Neural cell (in vitro differentiated cells): ENCODE data around the gene BAG1. TPM values are rescaled to one million over a fixed set of nuclear protein-coding genes. Genes with fewer than 3 reads are reported as not detected.

ENCODE experiments used
- H2AFZ ChIP-seq: fragments of 200-600, 300-800 bp; sonication (generic), shearing (Covaris generic); 2 replicates; pipeline ENCODE4 v1.6.0; 2014; ENCODE audit warnings: low read depth, mild to moderate bottlenecking, antibody characterized with exemption, low read length, moderate library complexity
- H3F3A ChIP-seq: fragments of 200-600 bp; shearing (Covaris generic); 2 replicates; pipeline ENCODE4 v1.6.1; 2016; ENCODE audit warnings: mild to moderate bottlenecking, moderate library complexity, mixed read lengths, antibody characterized with exemption, low read length; ENCODE audit not compliant: insufficient read depth, poor library complexity, severe bottlenecking
- H3K27ac ChIP-seq: fragments of 200-600, 300-800 bp; sonication (generic), shearing (Covaris generic); 2 replicates; pipeline ENCODE4 v1.5.1; 2014; ENCODE audit warnings: mild to moderate bottlenecking, low read length, moderate library complexity
- H3K27me3 ChIP-seq: fragments of 300-800, 200-600 bp; sonication (generic), shearing (Covaris generic); 2 replicates; pipeline ENCODE4 v1.6.0; 2014; ENCODE audit warnings: mild to moderate bottlenecking, low read depth, low read length, moderate library complexity; ENCODE audit not compliant: insufficient read depth
- H3K36me3 ChIP-seq: fragments of 300-800, 200-600 bp; sonication (generic), shearing (Covaris generic); 2 replicates; pipeline ENCODE4 v1.5.1; 2014; ENCODE audit warnings: mild to moderate bottlenecking, antibody characterized with exemption, low read length, moderate library complexity; ENCODE audit not compliant: insufficient read depth
- H3K4me2 ChIP-seq: fragments of 300-800, 200-600 bp; sonication (generic), shearing (Covaris generic); 2 replicates; pipeline ENCODE4 v1.6.0; 2014; ENCODE audit warnings: mild to moderate bottlenecking, low read length
- H3K4me3 ChIP-seq: fragments of 300-800, 200-600 bp; sonication (generic), shearing (Covaris generic); 2 replicates; pipeline ENCODE4 v1.5.1; 2014; ENCODE audit warnings: mild to moderate bottlenecking, low read length, moderate library complexity
- H3K79me2 ChIP-seq: fragments of 200-600 bp; shearing (Covaris generic); replicated peaks from 2 replicates; pipeline ENCODE4 v1.6.0; 2014; ENCODE audit warnings: mild to moderate bottlenecking, low read length, moderate library complexity; ENCODE audit not compliant: insufficient read depth
- H3K9ac ChIP-seq: fragments of 300-800, 200-600 bp; sonication (generic), shearing (Covaris generic); 2 replicates; pipeline ENCODE4 v1.6.1; 2016; ENCODE audit warnings: mild to moderate bottlenecking, low read length, mixed read lengths
- H3K9me2 ChIP-seq: fragments of 200-600 bp; shearing (Covaris generic); 2 replicates; pipeline ENCODE4 v1.6.1; 2016; ENCODE audit warnings: mild to moderate bottlenecking, low read length, mixed read lengths; ENCODE audit not compliant: insufficient read depth
- H3K9me3 ChIP-seq: fragments of 200-600, 300-800 bp; sonication (generic), shearing (Covaris generic); 2 replicates; pipeline ENCODE4 v1.6.1; 2016; ENCODE audit warnings: mild to moderate bottlenecking, mixed run types, low read length, moderate library complexity, mixed read lengths
- H4K20me1 ChIP-seq: fragments of 200-600 bp; shearing (Covaris generic); 2 replicates; pipeline ENCODE4 v1.6.1; 2016; ENCODE audit warnings: mild to moderate bottlenecking, mixed run types; ENCODE audit not compliant: insufficient read depth
- CTCF ChIP-seq: fragments of 450-650 bp; IDR thresholded peaks from 2 replicates; pipeline ENCODE4 v1.5.1; 2014; ENCODE audit warnings: antibody characterized with exemption, mild to moderate bottlenecking, moderate library complexity; ENCODE audit not compliant: poor library complexity, severe bottlenecking
- EP300 ChIP-seq: fragments of 450-650 bp; conservative IDR thresholded peaks from 2 replicates; pipeline ENCODE4 v1.6.1; 2014; ENCODE audit warnings: antibody characterized with exemption, mild to moderate bottlenecking, moderate library complexity; ENCODE audit not compliant: poor library complexity, severe bottlenecking
- EZH2 ChIP-seq: fragments of 200-600, 300-800 bp; shearing (Covaris generic), sonication (generic); IDR thresholded peaks from 2 replicates; pipeline ENCODE4 v1.6.1; 2014; ENCODE audit warnings: antibody characterized with exemption, low read length, borderline replicate concordance, mild to moderate bottlenecking; ENCODE audit not compliant: insufficient read depth, poor library complexity, severe bottlenecking
- MXI1 ChIP-seq: fragments of 450-650 bp; conservative IDR thresholded peaks from 2 replicates; pipeline ENCODE4 v1.6.1; 2014; ENCODE audit warnings: antibody characterized with exemption, mild to moderate bottlenecking; ENCODE audit not compliant: poor library complexity, severe bottlenecking
- POLR2AphosphoS5 ChIP-seq: IDR thresholded peaks from 2 replicates; pipeline ENCODE4 v1.6.1; 2012
- RAD21 ChIP-seq: fragments of 450-650 bp; conservative IDR thresholded peaks from 2 replicates; pipeline ENCODE4 v1.6.1; 2014; ENCODE audit warnings: antibody characterized with exemption, mild to moderate bottlenecking, moderate library complexity
- SMC3 ChIP-seq: fragments of 450-650 bp; conservative IDR thresholded peaks from 2 replicates; pipeline ENCODE4 v1.6.1; 2014; ENCODE audit warnings: antibody characterized with exemption, mild to moderate bottlenecking, moderate library complexity; ENCODE audit not compliant: poor library complexity
- TAF1 ChIP-seq: IDR thresholded peaks from 2 replicates; pipeline ENCODE4 v1.6.1; 2012; ENCODE audit warnings: low read depth
- polyA plus RNA-seq: library from polyadenylated mRNA; depleted of rRNA; stranded (reverse); fragments of >200 nt; gene quantifications from 2 replicates; pipeline ENCODE4 v1.2.3, GENCODE V29; 2014
- TF ChIP-seq, protein P1 (sequence below): IDR thresholded peaks from 2 replicates; pipeline ENCODE4 v1.6.1; 2012; ENCODE audit warnings: borderline replicate concordance

Gene BAG1
- polyA plus RNA-seq, 1 donor from 2014 or later = 94.9 TPM

DNA sequence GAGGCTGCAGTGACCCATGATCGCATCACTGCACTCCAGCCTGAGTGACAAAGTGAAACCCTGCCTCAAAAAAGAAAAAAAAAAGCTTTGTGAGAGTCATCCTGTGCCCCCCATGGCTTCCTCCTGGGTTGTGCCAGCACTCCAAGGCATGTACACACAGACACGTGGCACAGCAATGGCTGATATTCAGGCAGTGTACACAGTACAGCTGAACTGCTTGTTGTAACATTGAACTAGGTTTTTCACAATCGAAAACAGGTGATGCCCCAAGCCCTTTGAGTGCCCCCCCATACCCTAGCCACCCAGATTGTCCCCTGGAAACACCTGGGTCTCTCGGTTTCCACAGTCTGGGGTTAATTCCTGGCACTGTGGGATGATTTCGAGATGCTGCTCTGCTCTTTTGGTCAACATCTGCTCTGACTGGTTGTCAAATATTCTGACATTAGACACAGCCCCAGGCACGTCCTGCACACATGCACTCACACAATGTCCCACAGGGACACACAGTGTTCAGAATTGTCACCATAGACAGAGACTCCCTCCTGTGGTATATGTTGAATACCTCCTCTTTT lies 15.3 kb downstream of the BAG1 start:
- no peaks in the 10 kb centered on the region for H3K9me3 ChIP-seq
- H3K4me2 ChIP-seq = no peak overlapping the region
- H3K79me2 ChIP-seq = no peaks in the 10 kb centered on the region
- no peaks in the 10 kb centered on the region for H3K36me3 ChIP-seq
- H3K27ac ChIP-seq = no peak overlapping the region
- no peak for TF ChIP-seq RAD21
- no peak for TF ChIP-seq POLR2AphosphoS5
- TF ChIP-seq MXI1 = no peak
- TF ChIP-seq SMC3 = no peak
- no peak for TF ChIP-seq TAF1
- TF ChIP-seq CTCF = no peak
- TF ChIP-seq EZH2 = no peak
- no peak for TF ChIP-seq EP300
- TF ChIP-seq, protein P1, sequence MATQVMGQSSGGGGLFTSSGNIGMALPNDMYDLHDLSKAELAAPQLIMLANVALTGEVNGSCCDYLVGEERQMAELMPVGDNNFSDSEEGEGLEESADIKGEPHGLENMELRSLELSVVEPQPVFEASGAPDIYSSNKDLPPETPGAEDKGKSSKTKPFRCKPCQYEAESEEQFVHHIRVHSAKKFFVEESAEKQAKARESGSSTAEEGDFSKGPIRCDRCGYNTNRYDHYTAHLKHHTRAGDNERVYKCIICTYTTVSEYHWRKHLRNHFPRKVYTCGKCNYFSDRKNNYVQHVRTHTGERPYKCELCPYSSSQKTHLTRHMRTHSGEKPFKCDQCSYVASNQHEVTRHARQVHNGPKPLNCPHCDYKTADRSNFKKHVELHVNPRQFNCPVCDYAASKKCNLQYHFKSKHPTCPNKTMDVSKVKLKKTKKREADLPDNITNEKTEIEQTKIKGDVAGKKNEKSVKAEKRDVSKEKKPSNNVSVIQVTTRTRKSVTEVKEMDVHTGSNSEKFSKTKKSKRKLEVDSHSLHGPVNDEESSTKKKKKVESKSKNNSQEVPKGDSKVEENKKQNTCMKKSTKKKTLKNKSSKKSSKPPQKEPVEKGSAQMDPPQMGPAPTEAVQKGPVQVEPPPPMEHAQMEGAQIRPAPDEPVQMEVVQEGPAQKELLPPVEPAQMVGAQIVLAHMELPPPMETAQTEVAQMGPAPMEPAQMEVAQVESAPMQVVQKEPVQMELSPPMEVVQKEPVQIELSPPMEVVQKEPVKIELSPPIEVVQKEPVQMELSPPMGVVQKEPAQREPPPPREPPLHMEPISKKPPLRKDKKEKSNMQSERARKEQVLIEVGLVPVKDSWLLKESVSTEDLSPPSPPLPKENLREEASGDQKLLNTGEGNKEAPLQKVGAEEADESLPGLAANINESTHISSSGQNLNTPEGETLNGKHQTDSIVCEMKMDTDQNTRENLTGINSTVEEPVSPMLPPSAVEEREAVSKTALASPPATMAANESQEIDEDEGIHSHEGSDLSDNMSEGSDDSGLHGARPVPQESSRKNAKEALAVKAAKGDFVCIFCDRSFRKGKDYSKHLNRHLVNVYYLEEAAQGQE = no peak
- no peak overlapping the region for H3K4me3 ChIP-seq
- H2AFZ ChIP-seq = no peak overlapping the region
- H3K9ac ChIP-seq = no peak overlapping the region
- no peaks in the 10 kb centered on the region for H3K9me2 ChIP-seq
- no peaks in the 10 kb centered on the region for H3K27me3 ChIP-seq
- H4K20me1 ChIP-seq = no peaks in the 10 kb centered on the region
- H3F3A ChIP-seq = no peaks in the 10 kb centered on the region

- TF ChIP-seq POLR2AphosphoS5 = no peak
- TF ChIP-seq EP300 = no peak
- no peak for TF ChIP-seq SMC3
- no peak for TF ChIP-seq TAF1
- TF ChIP-seq CTCF = no peak
- TF ChIP-seq, protein P1 = no peak
- no peak for TF ChIP-seq RAD21
- TF ChIP-seq MXI1 = no peak
- TF ChIP-seq EZH2 = no peak
- Histone ChIP-seq H3K79me2 (no peaks in the 10 kb centered on the region), H3K9me2 (no peaks in the 10 kb centered on the region), H3K27ac (no peak overlapping the region), H3K27me3 (no peaks in the 10 kb centered on the region), H3K4me2 (no peak overlapping the region), H3F3A (no peaks in the 10 kb centered on the region), H4K20me1 (no peaks in the 10 kb centered on the region), H2AFZ (no peak overlapping the region), H3K9me3 (no peaks in the 10 kb centered on the region), H3K4me3 (no peak overlapping the region), H3K36me3 (no peaks in the 10 kb centered on the region), H3K9ac (no peak overlapping the region)
Observed at GRCh38 chr9:33248606-33249005, 15.9 kb downstream of the BAG1 start.
